Measurements from ENCODE around the gene KCTD13. TPM values are rescaled to one million over a fixed set of nuclear protein-coding genes. Genes with fewer than 3 reads are reported as not detected.
"Not testable (repeated sequence)": the region's sequence is repeated elsewhere in the genome, so short reads cannot be mapped to it uniquely, and the experiment has no call there.

The KCTD13 gene
- total and polyA plus RNA-seq, 8 donors, result 7.7 to 20.5 (median 9.3) TPM

GRCh38 chr16:29893553-29893952, 32.5 kb downstream of the KCTD13 start:
- TF ChIP-seq, protein P1, sequence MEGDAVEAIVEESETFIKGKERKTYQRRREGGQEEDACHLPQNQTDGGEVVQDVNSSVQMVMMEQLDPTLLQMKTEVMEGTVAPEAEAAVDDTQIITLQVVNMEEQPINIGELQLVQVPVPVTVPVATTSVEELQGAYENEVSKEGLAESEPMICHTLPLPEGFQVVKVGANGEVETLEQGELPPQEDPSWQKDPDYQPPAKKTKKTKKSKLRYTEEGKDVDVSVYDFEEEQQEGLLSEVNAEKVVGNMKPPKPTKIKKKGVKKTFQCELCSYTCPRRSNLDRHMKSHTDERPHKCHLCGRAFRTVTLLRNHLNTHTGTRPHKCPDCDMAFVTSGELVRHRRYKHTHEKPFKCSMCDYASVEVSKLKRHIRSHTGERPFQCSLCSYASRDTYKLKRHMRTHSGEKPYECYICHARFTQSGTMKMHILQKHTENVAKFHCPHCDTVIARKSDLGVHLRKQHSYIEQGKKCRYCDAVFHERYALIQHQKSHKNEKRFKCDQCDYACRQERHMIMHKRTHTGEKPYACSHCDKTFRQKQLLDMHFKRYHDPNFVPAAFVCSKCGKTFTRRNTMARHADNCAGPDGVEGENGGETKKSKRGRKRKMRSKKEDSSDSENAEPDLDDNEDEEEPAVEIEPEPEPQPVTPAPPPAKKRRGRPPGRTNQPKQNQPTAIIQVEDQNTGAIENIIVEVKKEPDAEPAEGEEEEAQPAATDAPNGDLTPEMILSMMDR (IDR thresholded peaks at IDR 0.05), result no peak
- Histone ChIP-seq H3K27me3 (no peaks in the 10 kb centered on the region), H3K9me3 (no peaks in the 10 kb centered on the region), H3K36me3 (no peaks in the 10 kb centered on the region), H3K27ac (no peak overlapping the region), H3K4me1 (peaks cover 0 to 2% (median 0%) of the 10 kb centered on the region in 3 donors), H3K4me3 (no peak overlapping the region)
- intact Hi-C loops (cut with DNase I), result no loop called here
- FAIRE-seq (no peak), ATAC-seq (no peak), DNase-seq (no peak)
- WGBS, 2 donors, result 92 to 97% methylated on average over 3 of the region's 3 CpGs

- Histone ChIP-seq H3K4me3 (no peak overlapping the region), H3K4me1 (no peaks in the 10 kb centered on the region), H3K9me3 (no peaks in the 10 kb centered on the region), H3K27ac (no peak overlapping the region), H3K27me3 (no peaks in the 10 kb centered on the region), H3K36me3 (no peaks in the 10 kb centered on the region)
- 90% methylated on average over 6 of the region's 6 CpGs for WGBS, 2 donors
- TF ChIP-seq, protein P1 (IDR thresholded peaks at IDR 0.05), result no peak
- ATAC-seq, result no peak
- intact Hi-C loops (cut with DNase I), result no loop called here
- no peak for DNase-seq
- FAIRE-seq, result no peak
These were observed 33.6 kb downstream of the KCTD13 start for GRCh38 chr16:29892458-29892813.

DNA sequence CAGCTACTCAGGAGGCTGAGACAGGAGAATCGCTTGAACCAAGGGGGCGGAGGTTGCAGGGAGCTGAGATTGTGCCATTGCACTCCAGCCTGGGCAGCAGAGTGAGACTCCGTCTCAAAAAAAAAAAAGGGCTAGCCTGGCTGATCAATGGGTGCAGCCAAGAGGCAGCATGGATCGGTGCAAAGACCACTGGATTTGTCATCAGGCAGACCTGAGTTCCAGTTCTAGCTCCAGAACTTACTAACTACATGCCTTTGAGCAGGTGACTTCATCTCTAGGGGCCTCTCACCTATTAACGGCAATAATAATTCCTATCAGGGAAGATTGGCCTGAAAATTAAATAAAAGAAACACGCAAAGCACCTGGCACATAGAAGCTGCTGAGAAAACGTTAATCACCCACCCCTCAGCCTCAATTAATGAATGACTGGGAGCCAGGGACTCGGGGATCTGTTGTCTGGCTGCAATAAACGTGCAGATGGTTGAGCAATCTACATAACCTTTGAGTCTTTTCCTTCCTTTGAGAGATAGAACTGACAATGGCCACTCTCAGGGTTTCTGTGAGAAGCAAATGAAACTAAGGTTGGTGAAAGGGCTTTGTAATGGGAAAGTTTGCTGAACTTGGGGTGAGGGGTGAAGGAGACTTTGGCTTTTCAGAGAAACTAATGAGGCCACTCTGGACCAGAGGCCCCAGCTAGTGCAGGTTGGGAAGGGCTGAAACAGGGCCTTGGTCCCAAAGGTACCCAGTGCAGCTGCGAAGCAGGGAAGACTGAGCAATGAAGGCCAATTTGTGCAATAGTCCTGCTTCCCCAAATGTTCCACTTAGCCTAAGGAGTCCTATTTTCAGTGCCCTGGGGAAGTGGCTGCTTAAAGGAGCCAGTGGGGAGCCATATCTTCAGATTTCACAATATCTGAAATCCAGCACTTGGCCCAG, 34.2 kb downstream of the KCTD13 start:
- TF ChIP-seq, protein P1 (IDR thresholded peaks at IDR 0.05), result no peak
- intact Hi-C loops (cut with DNase I), result no loop called here
- no peak overlapping the region for H3K4me3 ChIP-seq
- no peaks in the 10 kb centered on the region for H3K4me1 ChIP-seq
- no peak for DNase-seq
- no peak for FAIRE-seq
- H3K27ac ChIP-seq, result no peak overlapping the region
- 70 to 73% methylated on average over 10 of the region's 10 CpGs for WGBS, 2 donors
- H3K9me3 ChIP-seq, result no peaks in the 10 kb centered on the region
- no peaks in the 10 kb centered on the region for H3K27me3 ChIP-seq
- ATAC-seq, result no peak
- H3K36me3 ChIP-seq, result no peaks in the 10 kb centered on the region

DNA sequence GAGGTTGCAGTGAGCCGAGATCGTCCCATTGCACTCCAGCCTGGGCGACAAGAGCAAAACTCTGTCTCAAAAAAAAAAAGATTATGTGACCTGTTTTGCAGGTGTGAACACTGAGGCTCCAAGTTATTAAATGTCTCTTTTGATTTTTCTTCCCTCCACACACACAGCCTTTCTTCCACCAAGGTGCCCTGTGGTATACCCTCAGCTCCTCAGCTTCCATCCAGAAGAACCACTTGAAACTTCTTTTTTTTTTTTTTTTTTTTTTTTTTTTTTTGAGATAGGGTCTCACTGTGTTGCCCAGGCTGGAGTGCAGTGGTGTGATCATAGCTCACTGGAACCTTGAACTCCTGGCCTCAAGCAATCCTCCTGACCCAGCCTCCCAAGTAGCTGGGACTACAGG, 36.7 kb downstream of the KCTD13 start:
- intact Hi-C loops (cut with DNase I); H3K4me3 ChIP-seq; H3K27ac ChIP-seq; H3K27me3 ChIP-seq; FAIRE-seq; DNase-seq; H3K9me3 ChIP-seq; H3K4me1 ChIP-seq; H3K36me3 ChIP-seq; ATAC-seq: not testable (repeated sequence)
- WGBS, 2 donors, result 87 to 90% methylated on average over 3 of the region's 3 CpGs

GRCh38 chr16:29883987-29884386, 42.0 kb downstream of the KCTD13 start:
- 91 to 92% methylated on average over 6 of the region's 6 CpGs for WGBS, 2 donors

More at GRCh38 chr16:29883987-29884386, 42.0 kb downstream of the KCTD13 start:
- H3K27ac ChIP-seq, result no peak overlapping the region
- TF ChIP-seq, protein P1 (IDR thresholded peaks at IDR 0.05), result no peak
- H3K36me3 ChIP-seq, result no peaks in the 10 kb centered on the region
- FAIRE-seq (no peak), ATAC-seq (no peak), DNase-seq (no peak)
- no peak overlapping the region for H3K4me3 ChIP-seq
- H3K27me3 ChIP-seq, result no peaks in the 10 kb centered on the region
- H3K9me3 ChIP-seq, result no peaks in the 10 kb centered on the region
- intact Hi-C loops (cut with DNase I), result no loop called here
- H3K4me1 ChIP-seq, result no peaks in the 10 kb centered on the region
